ENCODE results near the gene TANC1.
A peak's percentile ranks its signal among the peaks of the same experiment; 100 is the strongest.

Gene TANC1

GRCh38 chr2:158968396-158969161 is at the start of gene TANC1:
TSS of gene TANC1 (plus strand) at chr2:158968640. CDS start at chr2:159065911, 97,271 bp downstream.
- peak; percentile 85 for DNase-seq

GRCh38 chr2:158921599-158922408 is 46.6 kb upstream of the TANC1 start:
- DNase-seq = no peak

GRCh38 chr2:158922601-158923000 is 45.8 kb upstream of the TANC1 start:
- no peak for DNase-seq

GRCh38 chr2:158923180-158923594 is 45.3 kb upstream of the TANC1 start:
- DNase-seq = no peak

GRCh38 chr2:158923641-158924040 is 44.8 kb upstream of the TANC1 start:
- DNase-seq = no peak

GRCh38 chr2:158926478-158926948 is 41.9 kb upstream of the TANC1 start:
- DNase-seq = no peak

- DNase-seq = no peak
Measured at GRCh38 chr2:158928515-158928914, 39.9 kb upstream of the TANC1 start.

- DNase-seq = no peak
Measured at GRCh38 chr2:158928965-158929364, 39.5 kb upstream of the TANC1 start.

GRCh38 chr2:158931572-158931971 is 36.9 kb upstream of the TANC1 start:
- no peak for DNase-seq

- no peak for DNase-seq
Measured at GRCh38 chr2:158932131-158932645, 36.3 kb upstream of the TANC1 start.

GRCh38 chr2:158934170-158934569 is 34.3 kb upstream of the TANC1 start:
- no peak for DNase-seq

GRCh38 chr2:158935617-158936016 is 32.8 kb upstream of the TANC1 start:
- DNase-seq = no peak

- DNase-seq = no peak
Measured at GRCh38 chr2:158936978-158937377, 31.5 kb upstream of the TANC1 start.

- DNase-seq = no peak
Measured at GRCh38 chr2:158940356-158940755, 28.1 kb upstream of the TANC1 start.

- DNase-seq = no peak
Measured at GRCh38 chr2:158943973-158944372, 24.5 kb upstream of the TANC1 start.

- DNase-seq = no peak
Measured at GRCh38 chr2:158948964-158949699, 19.3 kb upstream of the TANC1 start.

GRCh38 chr2:158953454-158953853 is 15.0 kb upstream of the TANC1 start:
- no peak for DNase-seq

- no peak for DNase-seq
Measured at GRCh38 chr2:158953926-158954763, 14.3 kb upstream of the TANC1 start.

GRCh38 chr2:158955842-158956365 is 12.5 kb upstream of the TANC1 start:
- no peak for DNase-seq

- DNase-seq = no peak
Measured at GRCh38 chr2:158958365-158958764, 10.1 kb upstream of the TANC1 start.

- DNase-seq = no peak
Measured at GRCh38 chr2:158960193-158960592, 8.2 kb upstream of the TANC1 start.

- DNase-seq = no peak
Measured at GRCh38 chr2:158962074-158962473, 6.4 kb upstream of the TANC1 start.
